ENCODE results near the gene AP2B1.

GRCh38 chr17:35553310-35553709, 33.8 kb upstream of the AP2B1 start:
- TF ChIP-seq CTCF (IDR thresholded peaks at IDR 0.05; ENCODE audit: low read length): no peak
- no peak for TF ChIP-seq EZH2phosphoT487 (IDR thresholded peaks at IDR 0.05; ENCODE audit: low read length)
- TF ChIP-seq EZH2 (optimal IDR thresholded peaks at IDR 0.05; ENCODE audit: low read depth, low read length): no peak
